Bronchial epithelial cell (primary cell): ENCODE measurements around the gene CEACAM4. TPM values are rescaled to one million over a fixed set of nuclear protein-coding genes. Genes with fewer than 3 reads are reported as not detected.
A peak's percentile ranks its signal among the peaks of the same experiment; 100 is the strongest.

Experiments
- DNase-seq: peaks from one replicate; pipeline ENCODE4 v3.0.0-alpha.2; 2010; ENCODE audit warnings: low read depth
- FAIRE-seq: peaks from 2 replicates; lab custom pipeline; 2011; peaks lifted over from hg19 to GRCh38; lab: Jason Lieb, UNC
- H3K27me3 ChIP-seq: 2 replicates; pipeline ENCODE4 v1.5.1; 2011; ENCODE audit warnings: low read length; ENCODE audit not compliant: control insufficient read depth, insufficient read depth
- H3K36me3 ChIP-seq: 2 replicates; pipeline ENCODE4 v1.5.1; 2011; ENCODE audit warnings: low read length; ENCODE audit not compliant: control insufficient read depth, insufficient read depth
- H3K4me3 ChIP-seq: 2 replicates; pipeline ENCODE4 v1.5.1; 2011; ENCODE audit warnings: mild to moderate bottlenecking, low read depth, low read length, control low read depth
- total RNA-seq: library from RNA; depleted of rRNA; stranded (reverse); fragments of >200 nt; gene quantifications from 2 replicates; pipeline ENCODE4 v1.2.1, GENCODE V29; 2014
- TF ChIP-seq, protein P1 (sequence below): IDR thresholded peaks from 2 replicates; pipeline ENCODE4 v1.5.1; 2011; ENCODE audit warnings: mild to moderate bottlenecking, moderate library complexity, low read length, control low read depth, inconsistent platforms; ENCODE audit not compliant: insufficient read depth, severe bottlenecking

The CEACAM4 gene
- total RNA-seq, 1 donor from 2014 or later, result not detected

DNA sequence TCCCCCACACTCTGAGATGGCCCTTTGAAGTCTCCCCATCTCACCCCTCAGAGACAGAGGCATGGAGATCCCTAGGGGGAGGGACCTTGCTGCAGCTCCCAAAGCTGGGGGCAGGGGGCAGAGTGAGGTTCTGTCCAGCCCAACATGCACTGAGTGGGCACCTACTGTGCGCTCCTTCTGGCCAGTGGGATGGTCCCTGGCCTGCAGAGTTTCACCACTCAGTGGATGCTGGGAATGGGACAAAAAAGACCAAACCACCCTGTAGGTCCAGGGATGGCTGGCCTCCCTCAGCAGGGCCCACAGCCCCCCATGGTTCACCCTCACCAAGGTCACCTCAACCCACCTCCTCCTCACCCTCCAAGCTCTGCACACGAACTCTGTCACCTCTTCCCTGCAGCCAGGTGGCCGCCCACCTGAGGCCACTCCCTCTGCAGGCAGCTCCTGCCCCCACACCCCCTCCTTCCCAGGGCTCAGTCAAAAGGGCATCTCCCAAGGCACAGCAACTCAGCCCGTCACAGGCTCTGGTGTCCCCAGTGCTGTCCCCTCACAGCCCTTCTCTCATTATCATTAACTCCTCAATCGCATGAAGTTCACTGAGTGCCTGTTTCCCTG, 34.8 kb downstream of the CEACAM4 start:
- TF ChIP-seq, protein P1, sequence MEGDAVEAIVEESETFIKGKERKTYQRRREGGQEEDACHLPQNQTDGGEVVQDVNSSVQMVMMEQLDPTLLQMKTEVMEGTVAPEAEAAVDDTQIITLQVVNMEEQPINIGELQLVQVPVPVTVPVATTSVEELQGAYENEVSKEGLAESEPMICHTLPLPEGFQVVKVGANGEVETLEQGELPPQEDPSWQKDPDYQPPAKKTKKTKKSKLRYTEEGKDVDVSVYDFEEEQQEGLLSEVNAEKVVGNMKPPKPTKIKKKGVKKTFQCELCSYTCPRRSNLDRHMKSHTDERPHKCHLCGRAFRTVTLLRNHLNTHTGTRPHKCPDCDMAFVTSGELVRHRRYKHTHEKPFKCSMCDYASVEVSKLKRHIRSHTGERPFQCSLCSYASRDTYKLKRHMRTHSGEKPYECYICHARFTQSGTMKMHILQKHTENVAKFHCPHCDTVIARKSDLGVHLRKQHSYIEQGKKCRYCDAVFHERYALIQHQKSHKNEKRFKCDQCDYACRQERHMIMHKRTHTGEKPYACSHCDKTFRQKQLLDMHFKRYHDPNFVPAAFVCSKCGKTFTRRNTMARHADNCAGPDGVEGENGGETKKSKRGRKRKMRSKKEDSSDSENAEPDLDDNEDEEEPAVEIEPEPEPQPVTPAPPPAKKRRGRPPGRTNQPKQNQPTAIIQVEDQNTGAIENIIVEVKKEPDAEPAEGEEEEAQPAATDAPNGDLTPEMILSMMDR, result no peak
- DNase-seq (no peak), FAIRE-seq (no peak)
- Histone ChIP-seq H3K4me3 (no peak overlapping the region), H3K36me3 (no peaks in the 10 kb centered on the region), H3K27me3 (peaks cover 2% of the 10 kb centered on the region)

- no peak overlapping the region for H3K4me3 ChIP-seq
- TF ChIP-seq, protein P1, result no peak
- no peaks in the 10 kb centered on the region for H3K27me3 ChIP-seq
- DNase-seq, result no peak
- peak; percentile 40 for FAIRE-seq
- H3K36me3 ChIP-seq, result no peaks in the 10 kb centered on the region
Observed at GRCh38 chr19:41590936-41591335, 35.9 kb downstream of the CEACAM4 start.

GRCh38 chr19:41589371-41589770, 37.5 kb downstream of the CEACAM4 start:
- TF ChIP-seq, protein P1, result no peak
- Histone ChIP-seq H3K36me3 (no peaks in the 10 kb centered on the region), H3K4me3 (no peak overlapping the region), H3K27me3 (no peaks in the 10 kb centered on the region)
- DNase-seq (no peak), FAIRE-seq (peak; percentile 80)

- H3K36me3 ChIP-seq, result no peaks in the 10 kb centered on the region
- TF ChIP-seq, protein P1, result no peak
- no peak overlapping the region for H3K4me3 ChIP-seq
- FAIRE-seq (peak; percentile 94), DNase-seq (peak; percentile 34)
- H3K27me3 ChIP-seq, result no peaks in the 10 kb centered on the region
Observed at GRCh38 chr19:41588497-41589209, 38.2 kb downstream of the CEACAM4 start.

- DNase-seq (no peak), FAIRE-seq (no peak)
- no peak overlapping the region for H3K4me3 ChIP-seq
- H3K36me3 ChIP-seq, result no peaks in the 10 kb centered on the region
- no peaks in the 10 kb centered on the region for H3K27me3 ChIP-seq
- TF ChIP-seq, protein P1, result no peak
Observed at GRCh38 chr19:41587838-41588210, 39.0 kb downstream of the CEACAM4 start.
